Stimulated activated CD4-positive, alpha-beta T cell treated with anti-CD3 and anti-CD28 coated beads, Interleukin-1b, Interleukin-23, amount 100 ng/mL, for 24 hours (primary cell): Measurements from ENCODE around the gene HDDC3.
A peak's percentile ranks its signal among the peaks of the same experiment; 100 is the strongest.

Source experiments
- DNase-seq, 4 experiments: peaks; one replicate each; pipeline ENCODE4 v3.0.0-alpha.2; 2020; ENCODE audit warnings: low read depth in 4 of 4, low spot score in 1 of 4

HDDC3 gene

GRCh38 chr15:90931828-90932659 is at the start of gene HDDC3:
HDDC3 (minus strand) TSS chr15:90932549; CDS start chr15:90932540, 9 bp downstream.
- DNase-seq, result peak; percentile 86 to 94 (median 86)

- no peak for DNase-seq
These were observed 49.8 kb upstream of the HDDC3 start for GRCh38 chr15:90982135-90982534.

GRCh38 chr15:90981681-90982080 is 49.3 kb upstream of the HDDC3 start:
- no peak for DNase-seq

GRCh38 chr15:90979582-90979981 is 47.2 kb upstream of the HDDC3 start:
- DNase-seq, result no peak

- DNase-seq, result no peak
These were observed 41.9 kb upstream of the HDDC3 start for GRCh38 chr15:90974216-90974615.

- DNase-seq, result no peak
These were observed 39.8 kb upstream of the HDDC3 start for GRCh38 chr15:90972133-90972532.

- DNase-seq, result no peak
These were observed 37.9 kb upstream of the HDDC3 start for GRCh38 chr15:90970274-90970673.

- no peak for DNase-seq
These were observed 36.1 kb upstream of the HDDC3 start for GRCh38 chr15:90968434-90968833.

- DNase-seq, result no peak
These were observed 34.9 kb upstream of the HDDC3 start for GRCh38 chr15:90967206-90967605.

GRCh38 chr15:90966262-90966661 is 33.9 kb upstream of the HDDC3 start:
- DNase-seq, result no peak

GRCh38 chr15:90962021-90962420 is 29.7 kb upstream of the HDDC3 start:
- no peak for DNase-seq

GRCh38 chr15:90960298-90961091 is 28.1 kb upstream of the HDDC3 start:
- DNase-seq, result no peak

GRCh38 chr15:90959894-90960293 is 27.5 kb upstream of the HDDC3 start:
- DNase-seq, result no peak

GRCh38 chr15:90959028-90959595 is 26.8 kb upstream of the HDDC3 start:
- DNase-seq, result no peak

- DNase-seq, result no peak
These were observed 25.4 kb upstream of the HDDC3 start for GRCh38 chr15:90957791-90958190.

GRCh38 chr15:90957031-90957790 is 24.9 kb upstream of the HDDC3 start:
- no peak for DNase-seq

- peak; percentile 34 to 60 (median 44) for DNase-seq
These were observed 24.1 kb upstream of the HDDC3 start for GRCh38 chr15:90956274-90957030.

- no peak for DNase-seq
These were observed 23.4 kb upstream of the HDDC3 start for GRCh38 chr15:90955624-90956273.

GRCh38 chr15:90954712-90955623 is 22.6 kb upstream of the HDDC3 start, which contains the start of gene RCCD1:
RCCD1 (plus strand) TSS chr15:90954884; CDS start chr15:90956735, 1,851 bp downstream.
- DNase-seq, result peak; percentile 62 to 90 (median 74)
